ENCODE measurements around the gene SLC29A4. TPM values are rescaled to one million over a fixed set of nuclear protein-coding genes. Genes with fewer than 3 reads are reported as not detected.

Gene SLC29A4
- total and polyA plus RNA-seq, 2 of the 4 experiments (the other 2 are of a cell fraction), result 2.3 to 7.6 TPM

DNA sequence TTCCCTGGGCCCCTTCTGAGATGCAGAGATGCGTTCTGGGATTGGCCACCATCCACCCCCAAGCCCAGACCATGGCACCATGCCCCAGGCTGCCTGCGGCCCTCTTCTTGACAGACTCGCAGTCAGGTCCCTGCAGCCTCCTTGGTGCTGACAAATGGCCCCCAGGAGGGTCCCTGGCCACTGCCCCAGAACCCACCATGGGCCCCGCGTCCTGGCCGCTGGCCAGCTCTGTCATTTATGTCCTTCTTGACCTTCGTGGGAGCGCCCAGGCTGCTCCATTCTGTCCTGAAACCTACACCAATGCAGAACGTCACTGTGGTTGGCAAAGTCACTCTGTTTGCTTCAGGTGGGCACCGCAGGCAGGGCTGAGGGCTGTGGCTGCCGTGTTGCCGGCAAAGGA lies 39.5 kb upstream of the SLC29A4 start:
- in situ Hi-C loops (cut with MboI; ENCODE audit: low sequenced_read_pairs), result loop anchor here (10.0 to 25.0 kb wide), 2 partner anchors 212 to 444 kb away; no protein-coding TSS in a partner anchor
- intact Hi-C loops (cut with micrococcal nuclease), result loop anchor here (10.0 kb wide), 1 partner anchor 122 kb away; no protein-coding TSS in a partner anchor
- CTCF ChIA-PET, result interaction anchor here (0.5 to 0.6 kb wide), 2 partner anchors 84 to 208 kb away, joined by 3 to 7 read pairs; no protein-coding TSS in a partner anchor
- no peak overlapping the region for H4K5ac ChIP-seq (ENCODE audit: low read depth, low read length)
- no peak overlapping the region for H2BK5ac ChIP-seq (ENCODE audit: low read depth, low read length, poor library complexity, severe bottlenecking)
- no peak overlapping the region for H4K8ac ChIP-seq (ENCODE audit: low read depth in 2 of 2, low read length in 2 of 2)
- no peaks in the 10 kb centered on the region for H3K36me3 ChIP-seq (ENCODE audit: control insufficient read depth, insufficient read depth, low read length)
- H3K9ac ChIP-seq (ENCODE audit: low read depth, low read length), result no peak overlapping the region
- H3K4me2 ChIP-seq (ENCODE audit: low read depth, low read length), result no peak overlapping the region
- no peaks in the 10 kb centered on the region for H3K9me3 ChIP-seq (ENCODE audit: control insufficient read depth, insufficient read depth, low read length)
- no peak overlapping the region for H3K4me3 ChIP-seq (ENCODE audit: insufficient read depth, low read depth, low read length)
- dilution Hi-C loops (cut with HindIII; ENCODE audit: low sequenced_read_pairs, unreplicated experiment), result no loop called here
- no peaks in the 10 kb centered on the region for H3K4me1 ChIP-seq (ENCODE audit: control insufficient read depth, insufficient read depth, low read length)
- no peaks in the 10 kb centered on the region for H3K79me1 ChIP-seq (ENCODE audit: low read depth in 1 of 2, low read length in 2 of 2)
- H2AK5ac ChIP-seq (ENCODE audit: low read depth, low read length), result no peak overlapping the region
- 77% methylated on average over 5 of the region's 12 CpGs; no CpG with 5 or more reads in 1 of the 2 experiments for WGBS, 2 experiments (ENCODE audit: extremely low coverage in 2 of 2, insufficient read length in 1 of 2)
- H2BK15ac ChIP-seq (ENCODE audit: low read depth, low read length), result no peak overlapping the region
- no peak for TF ChIP-seq MXI1 (IDR thresholded peaks at IDR 0.05; ENCODE audit: borderline replicate concordance, low read depth, low read length)
- TF ChIP-seq POLR2A (IDR thresholded peaks at IDR 0.05; ENCODE audit: low read depth, low read length), result no peak
- TF ChIP-seq MAFK (IDR thresholded peaks at IDR 0.05; ENCODE audit: low read depth, low read length), result no peak
- TF ChIP-seq, protein P1, sequence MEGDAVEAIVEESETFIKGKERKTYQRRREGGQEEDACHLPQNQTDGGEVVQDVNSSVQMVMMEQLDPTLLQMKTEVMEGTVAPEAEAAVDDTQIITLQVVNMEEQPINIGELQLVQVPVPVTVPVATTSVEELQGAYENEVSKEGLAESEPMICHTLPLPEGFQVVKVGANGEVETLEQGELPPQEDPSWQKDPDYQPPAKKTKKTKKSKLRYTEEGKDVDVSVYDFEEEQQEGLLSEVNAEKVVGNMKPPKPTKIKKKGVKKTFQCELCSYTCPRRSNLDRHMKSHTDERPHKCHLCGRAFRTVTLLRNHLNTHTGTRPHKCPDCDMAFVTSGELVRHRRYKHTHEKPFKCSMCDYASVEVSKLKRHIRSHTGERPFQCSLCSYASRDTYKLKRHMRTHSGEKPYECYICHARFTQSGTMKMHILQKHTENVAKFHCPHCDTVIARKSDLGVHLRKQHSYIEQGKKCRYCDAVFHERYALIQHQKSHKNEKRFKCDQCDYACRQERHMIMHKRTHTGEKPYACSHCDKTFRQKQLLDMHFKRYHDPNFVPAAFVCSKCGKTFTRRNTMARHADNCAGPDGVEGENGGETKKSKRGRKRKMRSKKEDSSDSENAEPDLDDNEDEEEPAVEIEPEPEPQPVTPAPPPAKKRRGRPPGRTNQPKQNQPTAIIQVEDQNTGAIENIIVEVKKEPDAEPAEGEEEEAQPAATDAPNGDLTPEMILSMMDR (conservative IDR thresholded peaks at IDR 0.05; ENCODE audit: low read depth, low read length), result no peak
- no peak for TF ChIP-seq NFE2L2 (IDR thresholded peaks at IDR 0.05; ENCODE audit: low read depth, low read length)
- TF ChIP-seq, protein P2, sequence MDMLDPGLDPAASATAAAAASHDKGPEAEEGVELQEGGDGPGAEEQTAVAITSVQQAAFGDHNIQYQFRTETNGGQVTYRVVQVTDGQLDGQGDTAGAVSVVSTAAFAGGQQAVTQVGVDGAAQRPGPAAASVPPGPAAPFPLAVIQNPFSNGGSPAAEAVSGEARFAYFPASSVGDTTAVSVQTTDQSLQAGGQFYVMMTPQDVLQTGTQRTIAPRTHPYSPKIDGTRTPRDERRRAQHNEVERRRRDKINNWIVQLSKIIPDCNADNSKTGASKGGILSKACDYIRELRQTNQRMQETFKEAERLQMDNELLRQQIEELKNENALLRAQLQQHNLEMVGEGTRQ (IDR thresholded peaks at IDR 0.05; ENCODE audit: low read depth, low read length), result no peak
- TF ChIP-seq CHD1 (IDR thresholded peaks at IDR 0.05; ENCODE audit: low read depth, low read length), result no peak
- no peak for TF ChIP-seq RCOR1 (IDR thresholded peaks at IDR 0.05; ENCODE audit: insufficient replicate concordance, low read length)
- no peak for TF ChIP-seq ELK1 (IDR thresholded peaks at IDR 0.05; ENCODE audit: borderline replicate concordance, low read depth, low read length)
- TF ChIP-seq SMC3 (IDR thresholded peaks at IDR 0.05; ENCODE audit: low read depth, low read length), result no peak
- TF ChIP-seq FOS (IDR thresholded peaks at IDR 0.05; ENCODE audit: low read depth, low read length), result no peak
- no peak for TF ChIP-seq RAD21 (IDR thresholded peaks at IDR 0.05; ENCODE audit: low read length)
- no peak for TF ChIP-seq BHLHE40 (IDR thresholded peaks at IDR 0.05; ENCODE audit: low read depth, low read length)
- no peak overlapping the region for H2BK20ac ChIP-seq (ENCODE audit: low read depth, low read length)
- POLR2A ChIA-PET (ENCODE audit: unreplicated experiment), result no interaction called here
- peaks cover 10% of the 10 kb centered on the region; the same call in 1 of the 2 replicates for H3K27me3 ChIP-seq (ENCODE audit: control insufficient read depth, insufficient read depth, low read length)
- H3K23ac ChIP-seq (ENCODE audit: low read depth, low read length), result no peak overlapping the region
- H3K56ac ChIP-seq (ENCODE audit: extremely low read depth, insufficient read depth, low read length), result no peak overlapping the region
- H4K91ac ChIP-seq (ENCODE audit: insufficient read depth, low read depth, low read length), result no peak overlapping the region
- no peak overlapping the region for H2AFZ ChIP-seq (replicated peaks; ENCODE audit: low read length, poor library complexity)
- H3K9me1 ChIP-seq (ENCODE audit: insufficient read depth, low read length), result no peaks in the 10 kb centered on the region
- BruUV-seq (replicated peaks), result no TSS peak
- H2AK9ac ChIP-seq (replicated peaks; ENCODE audit: low read depth, low read length, poor library complexity), result no peak overlapping the region
- no peaks in the 10 kb centered on the region for H4K20me1 ChIP-seq (ENCODE audit: insufficient read depth, low read length)
- ATAC-seq (ENCODE audit: low read depth), result no peak
- no peak overlapping the region for H2BK120ac ChIP-seq (ENCODE audit: low read depth, low read length)
- no peak overlapping the region for H3K18ac ChIP-seq (ENCODE audit: low read depth, low read length)
- no peak overlapping the region for H3K14ac ChIP-seq (replicated peaks; ENCODE audit: low read depth, low read length)
- H3K27ac ChIP-seq (ENCODE audit: insufficient read depth, low read length), result no peak overlapping the region
- no peak overlapping the region for H3K4ac ChIP-seq (ENCODE audit: low read depth, low read length)
- DNase-seq, result no peak
